ENCODE measurements around the gene CAMK1D. TPM values are rescaled to one million over a fixed set of nuclear protein-coding genes. Genes with fewer than 3 reads are reported as not detected.

The CAMK1D gene
- total RNA-seq, 1 experiment from 2014 or later, result 11.0 TPM

GRCh38 chr10:12780634-12781601 is 431.6 kb downstream of the CAMK1D start:
- in situ Hi-C loops (cut with HindIII; ENCODE audit: low pct_unique_long_range_greater_than_20kb, low sequenced_read_pairs), result no loop called here
- DNase-seq (ENCODE audit: low read depth), result no peak

GRCh38 chr10:12781976-12782375 is 432.6 kb downstream of the CAMK1D start:
- no peak for DNase-seq (ENCODE audit: low read depth)
- in situ Hi-C loops (cut with HindIII; ENCODE audit: low pct_unique_long_range_greater_than_20kb, low sequenced_read_pairs), result no loop called here

- in situ Hi-C loops (cut with HindIII; ENCODE audit: low pct_unique_long_range_greater_than_20kb, low sequenced_read_pairs), result no loop called here
- DNase-seq (ENCODE audit: low read depth), result no peak
These were observed 433.2 kb downstream of the CAMK1D start for GRCh38 chr10:12782537-12782936.

GRCh38 chr10:12783293-12783692 is 433.9 kb downstream of the CAMK1D start:
- in situ Hi-C loops (cut with HindIII; ENCODE audit: low pct_unique_long_range_greater_than_20kb, low sequenced_read_pairs), result no loop called here
- no peak for DNase-seq (ENCODE audit: low read depth)

- in situ Hi-C loops (cut with HindIII; ENCODE audit: low pct_unique_long_range_greater_than_20kb, low sequenced_read_pairs), result no loop called here
- DNase-seq (ENCODE audit: low read depth), result no peak
These were observed 435.3 kb downstream of the CAMK1D start for GRCh38 chr10:12784646-12785045.

GRCh38 chr10:12785415-12785831 is 436.1 kb downstream of the CAMK1D start:
- in situ Hi-C loops (cut with HindIII; ENCODE audit: low pct_unique_long_range_greater_than_20kb, low sequenced_read_pairs), result no loop called here
- no peak for DNase-seq (ENCODE audit: low read depth)

GRCh38 chr10:12787297-12787696 is 437.9 kb downstream of the CAMK1D start:
- DNase-seq (ENCODE audit: low read depth), result no peak
- in situ Hi-C loops (cut with HindIII; ENCODE audit: low pct_unique_long_range_greater_than_20kb, low sequenced_read_pairs), result no loop called here

GRCh38 chr10:12788277-12788676 is 438.9 kb downstream of the CAMK1D start:
- in situ Hi-C loops (cut with HindIII; ENCODE audit: low pct_unique_long_range_greater_than_20kb, low sequenced_read_pairs), result no loop called here
- no peak for DNase-seq (ENCODE audit: low read depth)

- in situ Hi-C loops (cut with HindIII; ENCODE audit: low pct_unique_long_range_greater_than_20kb, low sequenced_read_pairs), result no loop called here
- no peak for DNase-seq (ENCODE audit: low read depth)
These were observed 440.9 kb downstream of the CAMK1D start for GRCh38 chr10:12790270-12790669.

GRCh38 chr10:12791728-12792127 is 442.4 kb downstream of the CAMK1D start:
- DNase-seq (ENCODE audit: low read depth), result no peak
- in situ Hi-C loops (cut with HindIII; ENCODE audit: low pct_unique_long_range_greater_than_20kb, low sequenced_read_pairs), result no loop called here

- in situ Hi-C loops (cut with HindIII; ENCODE audit: low pct_unique_long_range_greater_than_20kb, low sequenced_read_pairs), result no loop called here
- no peak for DNase-seq (ENCODE audit: low read depth)
These were observed 443.7 kb downstream of the CAMK1D start for GRCh38 chr10:12792889-12793556.

GRCh38 chr10:12795315-12796110 is 446.2 kb downstream of the CAMK1D start:
- in situ Hi-C loops (cut with HindIII; ENCODE audit: low pct_unique_long_range_greater_than_20kb, low sequenced_read_pairs), result no loop called here
- DNase-seq (ENCODE audit: low read depth), result no peak

GRCh38 chr10:12796401-12797160 is 447.2 kb downstream of the CAMK1D start:
- no peak for DNase-seq (ENCODE audit: low read depth)
- in situ Hi-C loops (cut with HindIII; ENCODE audit: low pct_unique_long_range_greater_than_20kb, low sequenced_read_pairs), result no loop called here

- in situ Hi-C loops (cut with HindIII; ENCODE audit: low pct_unique_long_range_greater_than_20kb, low sequenced_read_pairs), result no loop called here
- no peak for DNase-seq (ENCODE audit: low read depth)
These were observed 448.3 kb downstream of the CAMK1D start for GRCh38 chr10:12797471-12798262.

GRCh38 chr10:12799144-12799543 is 449.8 kb downstream of the CAMK1D start:
- in situ Hi-C loops (cut with HindIII; ENCODE audit: low pct_unique_long_range_greater_than_20kb, low sequenced_read_pairs), result no loop called here
- no peak for DNase-seq (ENCODE audit: low read depth)

GRCh38 chr10:12799714-12800113 is 450.4 kb downstream of the CAMK1D start:
- in situ Hi-C loops (cut with HindIII; ENCODE audit: low pct_unique_long_range_greater_than_20kb, low sequenced_read_pairs), result no loop called here
- DNase-seq (ENCODE audit: low read depth), result no peak

GRCh38 chr10:12800302-12800701 is 451.0 kb downstream of the CAMK1D start:
- in situ Hi-C loops (cut with HindIII; ENCODE audit: low pct_unique_long_range_greater_than_20kb, low sequenced_read_pairs), result no loop called here

More at GRCh38 chr10:12800302-12800701, 451.0 kb downstream of the CAMK1D start:
- DNase-seq (ENCODE audit: low read depth), result no peak

Data from Caki2 (cell line).